ENCODE measurements around the gene HK2.
"Not testable (repeated sequence)": the region's sequence is repeated elsewhere in the genome, so short reads cannot be mapped to it uniquely, and the experiment has no call there.

The HK2 gene

GRCh38 chr2:74834792-74835755 is 1.1 kb downstream of the HK2 start:
- peak; percentile 88 to 96 (median 91) for DNase-seq

- DNase-seq = peak; percentile 70 to 73 (median 70)
Measured at GRCh38 chr2:74835831-74836674, 2.1 kb downstream of the HK2 start.

- DNase-seq = no peak
Measured at GRCh38 chr2:74836675-74837401, 2.9 kb downstream of the HK2 start.

- DNase-seq = no peak
Measured at GRCh38 chr2:74841641-74842040, 7.7 kb downstream of the HK2 start.

GRCh38 chr2:74843433-74843832 is 9.5 kb downstream of the HK2 start:
- DNase-seq = peak; percentile 57 to 67 (median 61)

- DNase-seq = peak; percentile 88 to 93 (median 89)
Measured at GRCh38 chr2:74843899-74844298, 10.0 kb downstream of the HK2 start.

- DNase-seq = no peak
Measured at GRCh38 chr2:74844752-74845151, 10.8 kb downstream of the HK2 start.

GRCh38 chr2:74845217-74845751 is 11.4 kb downstream of the HK2 start:
- DNase-seq = peak; percentile 95 to 99 (median 97)

GRCh38 chr2:74845991-74846390 is 12.1 kb downstream of the HK2 start:
- no peak for DNase-seq

GRCh38 chr2:74846481-74846880 is 12.6 kb downstream of the HK2 start:
- DNase-seq = no peak

GRCh38 chr2:74847070-74847858 is 13.3 kb downstream of the HK2 start:
- peak in 1 of 3 donors; percentile 18 for DNase-seq

- DNase-seq = peak; percentile 93 to 98 (median 96)
Measured at GRCh38 chr2:74849228-74849892, 15.4 kb downstream of the HK2 start.

GRCh38 chr2:74850496-74851190 is 16.7 kb downstream of the HK2 start:
- DNase-seq = peak; percentile 28 to 44 (median 42)

GRCh38 chr2:74851191-74851566 is 17.3 kb downstream of the HK2 start:
- DNase-seq = no peak

GRCh38 chr2:74853360-74853759 is 19.4 kb downstream of the HK2 start:
- DNase-seq = not testable (repeated sequence)

GRCh38 chr2:74854401-74854800 is 20.5 kb downstream of the HK2 start:
- no peak for DNase-seq

- DNase-seq = not testable (repeated sequence)
Measured at GRCh38 chr2:74855114-74855707, 21.3 kb downstream of the HK2 start.

GRCh38 chr2:74856004-74856578 is 22.2 kb downstream of the HK2 start:
- DNase-seq = no peak

GRCh38 chr2:74856599-74856998 is 22.7 kb downstream of the HK2 start:
- no peak for DNase-seq

- DNase-seq = no peak
Measured at GRCh38 chr2:74857215-74857614, 23.3 kb downstream of the HK2 start.

Measured in suppressor macrophage treated with lipopolysaccharide for 1 hour (primary cell).